ENCODE data around the gene APRT. TPM values are rescaled to one million over a fixed set of nuclear protein-coding genes. Genes with fewer than 3 reads are reported as not detected.
A peak's percentile ranks its signal among the peaks of the same experiment; 100 is the strongest.

APRT gene
- total and polyA plus RNA-seq, 2 of the 8 experiments (the other 6 are each of a cell fraction or from before 2014, with no cell fraction given) = 221 to 267 TPM

- TF ChIP-seq CTCF (IDR thresholded peaks at IDR 0.05; ENCODE audit: control extremely low read depth in 1 of 3, insufficient read depth in 1 of 3, low read depth in 1 of 3, low read length in 3 of 3) (no peak), TAF1 (IDR thresholded peaks at IDR 0.05; ENCODE audit: low read depth, low read length) (peak; percentile 82), KDM5A (IDR thresholded peaks at IDR 0.05; ENCODE audit: low read length) (no peak), ATF3 (IDR thresholded peaks at IDR 0.05; ENCODE audit: insufficient read depth, low read depth, low read length) (no peak), HDAC6 (IDR thresholded peaks at IDR 0.05; ENCODE audit: low read depth, low read length) (no peak), SRF (IDR thresholded peaks at IDR 0.05; ENCODE audit: low read depth, low read length) (no peak), KDM4A (IDR thresholded peaks at IDR 0.05; ENCODE audit: low read depth, low read length, severe bottlenecking) (no peak), CHD1 (IDR thresholded peaks at IDR 0.05; ENCODE audit: low read depth, low read length) (peak; percentile 63; the same call in 1 of the 2 replicates), BCL11A (IDR thresholded peaks at IDR 0.05; ENCODE audit: low read depth in 2 of 2, low read length in 2 of 2) (no peak), ZNF274 (IDR thresholded peaks at IDR 0.05; ENCODE audit: borderline replicate concordance, extremely low read depth, low read length) (no peak), CEBPB (IDR thresholded peaks at IDR 0.05; ENCODE audit: low read depth, low read length) (no peak), POU5F1 (IDR thresholded peaks at IDR 0.05; ENCODE audit: low read depth, low read length) (no peak), CBX5 (IDR thresholded peaks at IDR 0.05; ENCODE audit: low read depth, low read length) (no peak), TAF7 (optimal IDR thresholded peaks at IDR 0.05; ENCODE audit: borderline replicate concordance, low read depth, low read length) (peak; percentile 36), BACH1 (IDR thresholded peaks at IDR 0.05; ENCODE audit: low read length) (peak; percentile 95), JUN (IDR thresholded peaks at IDR 0.05; ENCODE audit: low read depth, low read length) (no peak), SIRT6 (IDR thresholded peaks at IDR 0.05; ENCODE audit: low read length) (no peak), USF2 (IDR thresholded peaks at IDR 0.05; ENCODE audit: low read length) (no peak), POLR2A (IDR thresholded peaks at IDR 0.05; ENCODE audit: control extremely low read depth in 1 of 2, low read depth in 2 of 2, low read length in 2 of 2) (peak in 1 of 2 experiments; percentile 60; a peak in 1 of 3 replicates), RXRA (IDR thresholded peaks at IDR 0.05; ENCODE audit: insufficient read depth, low read depth, low read length) (no peak), E2F6 (IDR thresholded peaks at IDR 0.05) (peak; percentile 90)
Observed at GRCh38 chr16:88803264-88803987, 8.3 kb downstream of the APRT start, which contains the start of gene CDT1 (continued).

Data from H1 (cell line).